HG02970 (cell line): ENCODE measurements around the gene NBEAL1.
"Not testable (repeated sequence)": the region's sequence is repeated elsewhere in the genome, so short reads cannot be mapped to it uniquely, and the experiment has no call there.

ENCODE experiments used
- ATAC-seq: cut with Tn5 transposase; IDR thresholded peaks from one replicate; pipeline ENCODE4 v1.9.1; 2021; ENCODE audit warnings: mild to moderate bottlenecking, moderate library complexity, moderate number of reproducible peaks; ENCODE audit not compliant: unreplicated experiment, low FRiP score

NBEAL1 gene

DNA sequence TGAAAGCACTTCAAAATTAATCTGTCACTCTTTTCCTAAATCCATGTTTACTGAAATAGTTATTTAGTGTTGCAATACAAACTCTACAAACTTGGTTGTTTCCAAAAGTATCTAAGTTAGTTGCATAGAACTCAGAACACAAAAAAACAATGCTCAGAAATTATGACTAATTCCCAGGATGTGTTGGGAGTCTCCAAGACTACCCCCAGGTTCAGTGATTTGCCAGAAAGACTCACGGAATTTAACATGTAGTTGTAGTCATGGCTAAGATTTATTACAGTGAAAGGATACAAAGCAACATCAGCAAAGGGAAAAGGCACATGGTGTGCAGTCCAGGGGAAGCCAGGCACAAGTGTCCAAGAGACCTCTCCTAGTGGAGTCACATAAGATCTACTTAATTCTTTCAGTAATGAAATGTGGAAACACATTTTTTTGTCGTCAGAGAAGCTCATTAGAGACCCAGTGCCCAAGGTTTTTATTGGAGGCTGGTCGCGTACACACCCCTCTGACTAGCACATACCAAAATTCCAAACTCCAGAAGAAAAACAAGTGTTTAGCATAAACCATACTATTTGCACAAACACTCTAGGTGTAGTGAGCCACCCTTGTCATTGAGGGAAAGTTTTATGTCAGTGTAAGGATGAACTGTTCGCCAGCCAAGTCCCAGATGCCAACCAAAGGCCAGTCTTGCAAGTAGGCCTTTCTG, 180.8 kb downstream of the NBEAL1 start:
- ATAC-seq = no peak

GRCh38 chr2:203200866-203201265, 186.2 kb downstream of the NBEAL1 start:
- ATAC-seq = no peak

GRCh38 chr2:203201426-203201825, 186.8 kb downstream of the NBEAL1 start:
- ATAC-seq = no peak

- ATAC-seq = no peak
Measured at GRCh38 chr2:203209538-203209937, 194.9 kb downstream of the NBEAL1 start.

GRCh38 chr2:203225423-203226039, 210.9 kb downstream of the NBEAL1 start:
- no peak for ATAC-seq

- not testable (repeated sequence) for ATAC-seq
Measured at GRCh38 chr2:203229674-203230073, 215.0 kb downstream of the NBEAL1 start.

- ATAC-seq = no peak
Measured at GRCh38 chr2:203237346-203238238, 222.9 kb downstream of the NBEAL1 start.

GRCh38 chr2:203238292-203238703, 223.6 kb downstream of the NBEAL1 start:
- ATAC-seq = no peak

GRCh38 chr2:203238704-203239526, 224.2 kb downstream of the NBEAL1 start, which contains the start of gene CYP20A1:
Gene CYP20A1, plus strand, starts transcription at chr2:203239018. Its CDS starts 45 bp downstream, at chr2:203239063.
- peak; percentile 89 for ATAC-seq

GRCh38 chr2:203240491-203240890, 225.8 kb downstream of the NBEAL1 start:
- ATAC-seq = no peak

DNA sequence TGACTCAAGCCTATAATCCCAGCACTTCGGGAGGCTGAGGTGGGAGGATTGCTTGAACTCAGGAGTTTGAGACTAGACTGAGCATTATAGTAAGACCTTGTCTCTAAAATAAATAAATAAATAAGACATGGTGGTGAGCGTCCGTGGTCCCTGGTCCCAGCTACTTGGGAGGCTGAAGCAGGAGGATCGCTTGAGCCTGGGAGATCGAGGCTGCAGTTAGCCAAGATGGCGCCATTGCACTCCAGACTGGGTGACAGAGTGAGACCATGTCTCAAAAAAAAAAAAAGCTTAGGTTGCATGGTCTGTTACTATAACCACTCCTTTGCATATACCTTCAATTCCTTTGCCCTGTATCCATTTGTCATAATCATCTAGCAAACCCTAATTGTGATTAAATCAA, 227.8 kb downstream of the NBEAL1 start:
- no peak for ATAC-seq

GRCh38 chr2:203246646-203247045, 232.0 kb downstream of the NBEAL1 start:
- ATAC-seq = no peak

- ATAC-seq = no peak
Measured at GRCh38 chr2:203252818-203253217, 238.1 kb downstream of the NBEAL1 start.

DNA sequence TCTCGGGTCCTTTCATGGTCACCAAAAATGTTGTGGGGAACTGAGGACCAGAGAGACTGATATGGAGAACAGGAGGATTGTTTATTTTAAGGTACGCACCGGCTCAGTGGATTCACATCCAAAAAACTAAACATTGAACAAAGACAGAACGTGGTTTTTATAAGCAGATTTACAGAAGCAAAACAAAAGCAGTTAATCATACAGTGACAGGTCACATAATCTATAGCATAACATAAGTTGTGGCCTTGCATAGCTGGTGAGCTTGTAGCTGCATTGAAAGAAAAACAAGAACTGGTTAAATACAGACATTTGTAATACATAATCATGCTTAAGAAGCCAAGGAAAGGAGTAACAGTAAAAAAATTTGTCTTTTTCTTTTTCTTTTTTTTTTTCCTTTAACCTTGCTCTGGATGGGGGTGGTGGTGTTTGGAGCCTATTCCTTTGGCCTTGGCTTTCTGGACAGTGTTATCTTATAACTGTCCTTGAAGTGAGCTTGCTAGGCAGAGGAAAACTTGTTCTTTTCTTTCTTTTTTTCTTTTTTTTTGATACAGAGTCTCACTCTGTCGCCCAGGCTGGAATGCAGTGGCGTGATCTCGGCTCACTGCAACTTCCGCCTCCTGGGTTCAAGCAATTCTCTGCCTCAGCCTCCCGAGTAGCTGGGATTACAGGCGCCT, 238.9 kb downstream of the NBEAL1 start:
- not testable (repeated sequence) for ATAC-seq

- no peak for ATAC-seq
Measured at GRCh38 chr2:203261326-203262159, 246.9 kb downstream of the NBEAL1 start.
